SH-SY5Y (cell line): ENCODE data around the gene IDE.

ENCODE experiments used
- GATA2 ChIP-seq: IDR thresholded peaks from 2 replicates; pipeline ENCODE4 v1.6.1; 2011; ENCODE audit warnings: mild to moderate bottlenecking, low read depth, low read length
- GATA3 ChIP-seq: IDR thresholded peaks from 2 replicates; pipeline ENCODE4 v1.6.1; 2011; ENCODE audit warnings: low read depth, mild to moderate bottlenecking, low read length, moderate library complexity

DNA sequence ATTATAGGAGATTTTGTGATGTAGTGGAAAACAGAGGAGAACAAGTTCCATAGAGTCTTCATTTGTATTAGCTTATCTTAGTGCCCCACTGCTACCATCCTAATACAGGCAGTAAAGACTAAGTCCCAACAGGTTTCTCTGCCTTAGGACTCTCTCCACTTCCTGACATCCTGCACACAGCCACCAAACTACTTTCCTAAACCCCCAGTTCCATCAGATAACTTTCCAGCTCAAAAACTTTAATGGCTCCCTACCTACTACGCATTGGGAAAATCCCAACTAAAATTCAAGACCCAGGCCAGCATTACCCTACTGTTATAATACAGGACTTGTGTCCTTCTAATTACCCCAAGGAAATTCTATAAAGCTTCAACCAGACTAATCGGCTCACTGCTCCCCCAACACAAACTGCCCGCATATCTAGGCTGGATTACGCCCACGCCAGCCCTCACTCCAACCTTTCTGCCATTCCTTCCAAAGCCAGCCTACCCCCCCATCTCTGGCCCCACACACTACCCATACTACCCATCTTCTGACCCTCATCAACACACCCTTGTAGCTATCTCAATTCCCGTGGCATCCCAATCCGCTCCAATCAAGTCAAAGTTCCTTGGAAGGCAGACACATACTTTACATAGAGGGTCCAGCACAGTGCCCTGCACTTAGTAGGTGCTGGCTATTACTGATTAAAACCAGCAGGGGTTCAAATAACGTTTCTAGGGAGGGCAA is 1.4 kb downstream of the IDE start:
- TF ChIP-seq GATA2 (no peak), GATA3 (no peak)
